ENCODE measurements around the gene AFG1L.

GRCh38 chr6:108570517-108570916 lies 275.7 kb downstream of the AFG1L start:
- TF ChIP-seq CTCF (IDR thresholded peaks at IDR 0.05), result no peak
- TF ChIP-seq PRRX2 (CRISPR knock-in tag; IDR thresholded peaks at IDR 0.05), result no peak
- TF ChIP-seq CBFB (CRISPR knock-in tag; IDR thresholded peaks at IDR 0.05; ENCODE audit: low read depth), result no peak
- TF ChIP-seq ATF2 (CRISPR knock-in tag; IDR thresholded peaks at IDR 0.05; ENCODE audit: borderline replicate concordance, low read depth), result no peak
- no peak for TF ChIP-seq NR2C2 (CRISPR knock-in tag; IDR thresholded peaks at IDR 0.05)
- no peak for TF ChIP-seq ATF3 (CRISPR knock-in tag; conservative IDR thresholded peaks at IDR 0.05)
- no peak for TF ChIP-seq TCF7 (CRISPR knock-in tag; IDR thresholded peaks at IDR 0.05; ENCODE audit: low read depth)
- no peak for TF ChIP-seq ESRRA (CRISPR knock-in tag; IDR thresholded peaks at IDR 0.05; ENCODE audit: borderline replicate concordance)
- no peak for TF ChIP-seq USF2 (CRISPR knock-in tag; IDR thresholded peaks at IDR 0.05)
- no peak for TF ChIP-seq FOXJ3 (CRISPR knock-in tag; IDR thresholded peaks at IDR 0.05; ENCODE audit: borderline replicate concordance)
- no peak for TF ChIP-seq PRDM15 (CRISPR knock-in tag; IDR thresholded peaks at IDR 0.05)
- TF ChIP-seq MAX (CRISPR knock-in tag; IDR thresholded peaks at IDR 0.05), result no peak
